Mesenchymal stem cell (in vitro differentiated cells and primary cell): ENCODE data around the gene GPSM1.

Experiments used
- DNase-seq: peaks from one replicate; pipeline ENCODE4 v3.0.0-alpha.2; 2013
- H2AFZ ChIP-seq: one replicate; pipeline ENCODE4 v1.6.1; 2013; ENCODE audit warnings: low read depth, mild to moderate bottlenecking, control low read depth, inconsistent platforms, low read length, moderate library complexity
- H2AK5ac ChIP-seq: 2 replicates; pipeline ENCODE4 v1.6.1; 2013; ENCODE audit warnings: low read length, moderate library complexity, mild to moderate bottlenecking, inconsistent platforms; ENCODE audit not compliant: severe bottlenecking
- H2BK120ac ChIP-seq: one replicate; pipeline ENCODE4 v1.6.1; 2013; ENCODE audit warnings: low read depth, mild to moderate bottlenecking, inconsistent platforms, low read length, moderate library complexity
- H2BK12ac ChIP-seq, 2 experiments: one replicate each; pipeline ENCODE4 v1.6.1; 2013; ENCODE audit warnings: inconsistent platforms in 2 of 2, low read length in 2 of 2, mild to moderate bottlenecking in 2 of 2, moderate library complexity in 2 of 2, control low read depth in 1 of 2
- H2BK15ac ChIP-seq: one replicate; pipeline ENCODE4 v1.6.1; 2013; ENCODE audit warnings: mild to moderate bottlenecking, low read depth, inconsistent platforms; ENCODE audit not compliant: poor library complexity, severe bottlenecking
- H2BK5ac ChIP-seq: 2 replicates; pipeline ENCODE4 v1.6.1; 2013; ENCODE audit warnings: low read depth, mild to moderate bottlenecking, low read length, control low read depth, inconsistent platforms; ENCODE audit not compliant: poor library complexity, severe bottlenecking
- H3K14ac ChIP-seq, 2 experiments: one replicate each; pipeline ENCODE4 v1.6.1; 2013; ENCODE audit warnings: inconsistent platforms in 2 of 2, low read length in 2 of 2, control low read depth in 1 of 2, mild to moderate bottlenecking in 1 of 2, moderate library complexity in 1 of 2
- H3K18ac ChIP-seq, 2 experiments: one replicate each; pipeline ENCODE4 v1.6.1; 2013; ENCODE audit warnings: inconsistent platforms in 2 of 2, low read length in 2 of 2, control low read depth in 1 of 2, low read depth in 1 of 2, mild to moderate bottlenecking in 1 of 2
- H3K23ac ChIP-seq, 2 experiments: one replicate each; pipeline ENCODE4 v1.6.1; 2013; ENCODE audit warnings: inconsistent platforms in 2 of 2, low read length in 2 of 2, mild to moderate bottlenecking in 2 of 2, moderate library complexity in 2 of 2, control low read depth in 1 of 2
- H3K27ac ChIP-seq: 2 replicates; pipeline ENCODE4 v1.5.1; 2013; ENCODE audit warnings: mild to moderate bottlenecking, moderate library complexity, low read length, control low read depth, inconsistent platforms; ENCODE audit not compliant: poor library complexity, severe bottlenecking
- H3K27me3 ChIP-seq, 2 experiments: 2 replicates each; pipeline versions ENCODE4 v1.6.1 to v1.7.0; 2013; ENCODE audit warnings: low read length in 2 of 2, mild to moderate bottlenecking in 2 of 2, moderate library complexity in 2 of 2, control low read depth in 1 of 2, inconsistent platforms in 1 of 2; ENCODE audit not compliant: control insufficient read depth in 1 of 2, insufficient read depth in 1 of 2
- H3K36me3 ChIP-seq, 2 experiments: 2 replicates each; pipeline versions ENCODE4 v1.6.1 to v1.7.0; 2013; ENCODE audit warnings: low read length in 2 of 2, control low read depth in 1 of 2, inconsistent platforms in 1 of 2, low read depth in 1 of 2, mild to moderate bottlenecking in 1 of 2; ENCODE audit not compliant: insufficient read depth in 2 of 2, control insufficient read depth in 1 of 2
- H3K4ac ChIP-seq, 2 experiments: one replicate each; pipeline ENCODE4 v1.6.1; 2013; ENCODE audit warnings: inconsistent platforms in 2 of 2, low read length in 2 of 2, mild to moderate bottlenecking in 2 of 2, moderate library complexity in 2 of 2, control low read depth in 1 of 2, low read depth in 1 of 2
- H3K4me1 ChIP-seq: 2 replicates; pipeline ENCODE4 v1.6.1; 2013; ENCODE audit warnings: low read depth, low read length, control low read depth; ENCODE audit not compliant: control insufficient read depth, insufficient read depth
- H3K4me2 ChIP-seq: 2 replicates; pipeline ENCODE4 v1.6.1; 2013; ENCODE audit warnings: low read length, mild to moderate bottlenecking, inconsistent platforms; ENCODE audit not compliant: poor library complexity, severe bottlenecking
- H3K4me3 ChIP-seq, 2 experiments: 2 replicates each; pipeline versions ENCODE4 v1.5.1 to v1.7.0; 2013; ENCODE audit warnings: low read length in 2 of 2, mild to moderate bottlenecking in 2 of 2, control low read depth in 1 of 2, low read depth in 1 of 2; ENCODE audit not compliant: insufficient read depth in 1 of 2
- H3K79me1 ChIP-seq: replicated peaks from 2 replicates; pipeline ENCODE4 v1.6.1; 2013; ENCODE audit warnings: mild to moderate bottlenecking, control low read depth, low read length, inconsistent platforms; ENCODE audit not compliant: poor library complexity, severe bottlenecking
- H3K9ac ChIP-seq: 2 replicates; pipeline ENCODE4 v1.7.0; 2013; ENCODE audit warnings: mild to moderate bottlenecking, low read length, moderate library complexity
- H3K9me3 ChIP-seq: 2 replicates; pipeline ENCODE4 v1.7.0; 2013; ENCODE audit warnings: mild to moderate bottlenecking, low read length; ENCODE audit not compliant: control insufficient read depth
- H4K8ac ChIP-seq: one replicate; pipeline ENCODE4 v1.6.1; 2013; ENCODE audit warnings: inconsistent platforms, mild to moderate bottlenecking, low read length, moderate library complexity
- H4K91ac ChIP-seq: one replicate; pipeline ENCODE4 v1.6.1; 2013; ENCODE audit warnings: mild to moderate bottlenecking, low read length, inconsistent platforms
- WGBS: methylation state at CpG from one replicate; pipeline ENCODE4 v1.1.7; 2013; ENCODE audit warnings: mixed read lengths; 5-methylcytosine and 5-hydroxymethylcytosine counted together

Gene GPSM1

GRCh38 chr9:136295542-136296433 lies 31.6 kb upstream of the GPSM1 start:
- H3K36me3 ChIP-seq = no peaks in the 10 kb centered on the region
- no peak overlapping the region for H3K27ac ChIP-seq
- 70% methylated on average over 32 of the region's 37 CpGs for WGBS
- no peak overlapping the region for H4K91ac ChIP-seq
- H3K9ac ChIP-seq = no peak overlapping the region
- H3K9me3 ChIP-seq = no peaks in the 10 kb centered on the region
- no peak for DNase-seq
- H3K4ac ChIP-seq = no peak overlapping the region
- H2BK5ac ChIP-seq = no peak overlapping the region
- H3K27me3 ChIP-seq = peaks cover 7 to 63% of the 10 kb centered on the region in 2 experiments
- no peaks in the 10 kb centered on the region for H3K79me1 ChIP-seq
- H3K4me3 ChIP-seq = no peak overlapping the region
- H2AFZ ChIP-seq = no peak overlapping the region
- no peak overlapping the region for H2BK15ac ChIP-seq
- no peak overlapping the region for H3K14ac ChIP-seq
- peaks cover 6% of the 10 kb centered on the region for H3K4me1 ChIP-seq
- H2AK5ac ChIP-seq = no peak overlapping the region
- no peak overlapping the region for H4K8ac ChIP-seq
- no peak overlapping the region for H2BK12ac ChIP-seq
- H3K23ac ChIP-seq = no peak overlapping the region
- H3K4me2 ChIP-seq = no peak overlapping the region
- no peak overlapping the region for H2BK120ac ChIP-seq
- no peak overlapping the region for H3K18ac ChIP-seq

GRCh38 chr9:136296434-136297015 lies 30.8 kb upstream of the GPSM1 start:
- Histone ChIP-seq H3K9me3 (no peaks in the 10 kb centered on the region), H3K23ac (no peak overlapping the region), H2BK5ac (no peak overlapping the region), H2AK5ac (no peak overlapping the region), H3K18ac (no peak overlapping the region), H3K9ac (no peak overlapping the region), H2BK120ac (no peak overlapping the region), H4K91ac (no peak overlapping the region), H3K27ac (no peak overlapping the region), H2AFZ (no peak overlapping the region), H2BK15ac (no peak overlapping the region), H3K4me3 (no peak overlapping the region), H3K4ac (no peak overlapping the region), H3K14ac (no peak overlapping the region), H4K8ac (no peak overlapping the region), H3K27me3 (peaks cover 4 to 63% of the 10 kb centered on the region in 2 experiments), H2BK12ac (no peak overlapping the region), H3K4me1 (peaks cover 6% of the 10 kb centered on the region), H3K4me2 (no peak overlapping the region), H3K79me1 (no peaks in the 10 kb centered on the region), H3K36me3 (no peaks in the 10 kb centered on the region)
- WGBS = 92% methylated on average over 16 of the region's 16 CpGs
- no peak for DNase-seq

GRCh38 chr9:136297016-136297691 lies 30.2 kb upstream of the GPSM1 start:
- Histone ChIP-seq H3K14ac (peak overlapping the region in 1 of 2 experiments; percentile 53), H3K79me1 (no peaks in the 10 kb centered on the region), H2BK12ac (no peak overlapping the region), H3K9ac (no peak overlapping the region), H4K91ac (no peak overlapping the region), H2BK120ac (no peak overlapping the region), H2AK5ac (no peak overlapping the region), H3K4me2 (no peak overlapping the region), H3K36me3 (no peaks in the 10 kb centered on the region), H3K4me1 (peaks cover 6% of the 10 kb centered on the region), H3K27ac (no peak overlapping the region), H3K9me3 (no peaks in the 10 kb centered on the region), H3K27me3 (peaks cover 4 to 58% of the 10 kb centered on the region in 2 experiments), H3K23ac (no peak overlapping the region), H4K8ac (no peak overlapping the region), H2BK15ac (no peak overlapping the region), H2AFZ (no peak overlapping the region), H3K18ac (no peak overlapping the region), H3K4me3 (no peak overlapping the region), H2BK5ac (no peak overlapping the region), H3K4ac (no peak overlapping the region)
- DNase-seq = no peak
- WGBS = 90% methylated on average over 24 of the region's 25 CpGs
